OCI-LY3 (cell line): ENCODE data around the gene HMG20A.

Experiments
- H2AFZ ChIP-seq: fragments of 200-600, 300-600 bp; shearing (Covaris generic); 2 replicates; pipeline ENCODE4 v1.6.0; 2014; ENCODE audit warnings: antibody characterized with exemption, low read depth, low read length
- H3K27ac ChIP-seq: fragments of 200-600, 300-600 bp; sonication (generic); 2 replicates; pipeline ENCODE4 v1.5.1; 2014; ENCODE audit warnings: mild to moderate bottlenecking, low read length, moderate library complexity, mixed read lengths
- H3K27me3 ChIP-seq: fragments of 200-600, 300-600 bp; sonication (generic); 2 replicates; pipeline ENCODE4 v1.6.1; 2014; ENCODE audit warnings: low read depth, low read length, mixed read lengths
- H3K36me3 ChIP-seq: fragments of 200-600, 300-600 bp; sonication (generic); replicated peaks from 2 replicates; pipeline ENCODE3; 2014; ENCODE audit warnings: low read depth, low read length, mixed read lengths
- H3K4me1 ChIP-seq: fragments of 300-600, 200-600 bp; sonication (generic); 2 replicates; pipeline ENCODE4 v1.6.1; 2014; ENCODE audit warnings: low read length, mixed read lengths
- H3K4me2 ChIP-seq: fragments of 200-600, 300-600 bp; sonication (generic); 2 replicates; pipeline ENCODE4 v1.6.1; 2014; ENCODE audit warnings: low read length, mixed read lengths
- H3K4me3 ChIP-seq: fragments of 300-600, 200-600 bp; sonication (generic); 2 replicates; pipeline ENCODE4 v1.5.1; 2014; ENCODE audit warnings: antibody characterized with exemption, mild to moderate bottlenecking, low read length, moderate library complexity
- H3K79me2 ChIP-seq: fragments of 300-600, 200-600 bp; shearing (Covaris generic); 2 replicates; pipeline ENCODE4 v1.6.1; 2014; ENCODE audit warnings: mild to moderate bottlenecking, low read length, mixed read lengths
- H3K9ac ChIP-seq: fragments of 300-600, 200-600 bp; shearing (Covaris generic); 2 replicates; pipeline ENCODE4 v1.6.0; 2014; ENCODE audit warnings: mild to moderate bottlenecking, low read length, moderate library complexity
- H3K9me3 ChIP-seq: fragments of 200-600, 300-600 bp; shearing (Covaris generic); 2 replicates; pipeline ENCODE4 v1.6.1; 2014; ENCODE audit warnings: low read length, mixed read lengths; ENCODE audit not compliant: insufficient read depth
- H4K20me1 ChIP-seq: fragments of 200-600, 300-600 bp; sonication (generic); 2 replicates; pipeline ENCODE4 v1.6.1; 2016; ENCODE audit warnings: low read length, mixed read lengths; ENCODE audit not compliant: insufficient read depth
- CTCF ChIP-seq: fragments of 200-600, 300-600 bp; sonication (generic); IDR thresholded peaks from 2 replicates; pipeline ENCODE4 v1.5.1; 2014; ENCODE audit warnings: antibody characterized with exemption, low read length, low read depth
- EZH2phosphoT487 ChIP-seq: fragments of 200-600 bp; shearing (Covaris generic); IDR thresholded peaks from 2 replicates; pipeline ENCODE4 v1.6.1; 2018; ENCODE audit warnings: antibody characterized with exemption, mixed run types, low read depth

HMG20A gene

GRCh38 chr15:77525400-77525811, 104.7 kb downstream of the HMG20A start:
- Histone ChIP-seq H3K79me2 (no peaks in the 10 kb centered on the region), H4K20me1 (no peaks in the 10 kb centered on the region), H3K27me3 (no peaks in the 10 kb centered on the region), H3K4me1 (peaks cover 20% of the 10 kb centered on the region), H3K4me2 (no peak overlapping the region), H3K4me3 (no peak overlapping the region), H3K9me3 (no peaks in the 10 kb centered on the region), H3K36me3 (no peaks in the 10 kb centered on the region), H3K9ac (no peak overlapping the region), H2AFZ (no peak overlapping the region), H3K27ac (no peak overlapping the region)
- no peak for TF ChIP-seq EZH2phosphoT487
- no peak for TF ChIP-seq CTCF

- TF ChIP-seq EZH2phosphoT487 (no peak), CTCF (no peak)
- H3K4me2 ChIP-seq: no peak overlapping the region
- H3K9ac ChIP-seq: no peak overlapping the region
- H3K27me3 ChIP-seq: no peaks in the 10 kb centered on the region
- H3K9me3 ChIP-seq: no peaks in the 10 kb centered on the region
- H4K20me1 ChIP-seq: no peaks in the 10 kb centered on the region
- H3K79me2 ChIP-seq: no peaks in the 10 kb centered on the region
- peaks cover 20% of the 10 kb centered on the region for H3K4me1 ChIP-seq
- H3K36me3 ChIP-seq: no peaks in the 10 kb centered on the region
- no peak overlapping the region for H3K4me3 ChIP-seq
- no peak overlapping the region for H2AFZ ChIP-seq
- no peak overlapping the region for H3K27ac ChIP-seq
These were observed 105.4 kb downstream of the HMG20A start for GRCh38 chr15:77525907-77526594.

- Histone ChIP-seq H3K79me2 (no peaks in the 10 kb centered on the region), H3K4me1 (peaks cover 16% of the 10 kb centered on the region), H3K27ac (no peak overlapping the region), H3K4me3 (no peak overlapping the region), H3K4me2 (no peak overlapping the region), H4K20me1 (no peaks in the 10 kb centered on the region), H3K9ac (no peak overlapping the region), H3K36me3 (no peaks in the 10 kb centered on the region), H3K9me3 (no peaks in the 10 kb centered on the region), H2AFZ (no peak overlapping the region), H3K27me3 (no peaks in the 10 kb centered on the region)
- TF ChIP-seq EZH2phosphoT487 (no peak), CTCF (no peak)
These were observed 106.0 kb downstream of the HMG20A start for GRCh38 chr15:77526595-77527163.

GRCh38 chr15:77527164-77527778, 106.6 kb downstream of the HMG20A start:
- Histone ChIP-seq H3K4me3 (no peak overlapping the region), H3K4me2 (no peak overlapping the region), H3K4me1 (peaks cover 10% of the 10 kb centered on the region), H3K9ac (no peak overlapping the region), H3K79me2 (no peaks in the 10 kb centered on the region), H3K27ac (no peak overlapping the region), H3K36me3 (no peaks in the 10 kb centered on the region), H3K9me3 (no peaks in the 10 kb centered on the region), H4K20me1 (no peaks in the 10 kb centered on the region), H2AFZ (no peak overlapping the region), H3K27me3 (no peaks in the 10 kb centered on the region)
- TF ChIP-seq EZH2phosphoT487 (no peak), CTCF (no peak)
